ENCODE data around the gene SORCS2.

DNA sequence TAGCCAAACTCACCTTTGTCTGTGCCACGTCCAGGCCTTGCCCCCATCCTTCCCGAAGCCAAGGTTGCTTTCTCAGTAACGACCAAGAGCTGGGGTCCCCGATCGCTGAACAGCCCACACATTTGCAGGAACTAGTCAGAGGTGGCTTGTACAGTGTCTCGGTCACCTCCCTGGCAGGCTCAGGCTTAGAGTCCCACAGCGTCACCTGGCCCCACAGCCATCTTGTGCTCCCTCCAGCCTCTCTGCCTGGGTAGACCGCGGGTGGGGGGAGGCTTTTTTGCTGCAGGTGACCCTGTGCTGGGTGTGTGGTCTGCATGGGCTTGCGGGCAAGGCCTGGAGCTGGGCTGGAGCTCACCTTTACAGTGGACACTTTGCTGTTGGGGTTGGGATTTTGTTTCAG is 182.2 kb downstream of the SORCS2 start:
- TF ChIP-seq, protein P1, sequence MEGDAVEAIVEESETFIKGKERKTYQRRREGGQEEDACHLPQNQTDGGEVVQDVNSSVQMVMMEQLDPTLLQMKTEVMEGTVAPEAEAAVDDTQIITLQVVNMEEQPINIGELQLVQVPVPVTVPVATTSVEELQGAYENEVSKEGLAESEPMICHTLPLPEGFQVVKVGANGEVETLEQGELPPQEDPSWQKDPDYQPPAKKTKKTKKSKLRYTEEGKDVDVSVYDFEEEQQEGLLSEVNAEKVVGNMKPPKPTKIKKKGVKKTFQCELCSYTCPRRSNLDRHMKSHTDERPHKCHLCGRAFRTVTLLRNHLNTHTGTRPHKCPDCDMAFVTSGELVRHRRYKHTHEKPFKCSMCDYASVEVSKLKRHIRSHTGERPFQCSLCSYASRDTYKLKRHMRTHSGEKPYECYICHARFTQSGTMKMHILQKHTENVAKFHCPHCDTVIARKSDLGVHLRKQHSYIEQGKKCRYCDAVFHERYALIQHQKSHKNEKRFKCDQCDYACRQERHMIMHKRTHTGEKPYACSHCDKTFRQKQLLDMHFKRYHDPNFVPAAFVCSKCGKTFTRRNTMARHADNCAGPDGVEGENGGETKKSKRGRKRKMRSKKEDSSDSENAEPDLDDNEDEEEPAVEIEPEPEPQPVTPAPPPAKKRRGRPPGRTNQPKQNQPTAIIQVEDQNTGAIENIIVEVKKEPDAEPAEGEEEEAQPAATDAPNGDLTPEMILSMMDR (IDR thresholded peaks at IDR 0.05): no peak
- no peak for TF ChIP-seq POLR2A (IDR thresholded peaks at IDR 0.05)

Data from prostate gland (tissue), 2 donors.